Measurements from ENCODE around the gene MYL4. TPM values are rescaled to one million over a fixed set of nuclear protein-coding genes. Genes with fewer than 3 reads are reported as not detected.

Gene MYL4
- total and polyA plus RNA-seq, 10 of the 15 experiments (the other 5 are each of a cell fraction or from before 2014, with no cell fraction given), result 0.23 to 1.6 (median 0.58) TPM; not detected in 3

GRCh38 chr17:47193931-47194511, 15.1 kb upstream of the MYL4 start:
- no peaks in the 10 kb centered on the region for H4K20me1 ChIP-seq (ENCODE audit: control insufficient read depth, insufficient read depth)
- H3K36me3 ChIP-seq (ENCODE audit: control insufficient read depth in 2 of 2, insufficient read depth in 2 of 2, low read length in 1 of 2), result no peaks in the 10 kb centered on the region
- no peak overlapping the region for H3K9ac ChIP-seq (ENCODE audit: control insufficient read depth, insufficient read depth, low read length)
- ATAC-seq, result no peak
- no peaks in the 10 kb centered on the region; the same call in 2 of the 3 replicates for H3K9me3 ChIP-seq (replicated peaks; ENCODE audit: control insufficient read depth, insufficient read depth, low read length)
- peaks cover 4% of the 10 kb centered on the region for H3K4me1 ChIP-seq (ENCODE audit: control insufficient read depth, insufficient read depth, low read length)
- intact Hi-C loops (cut with micrococcal nuclease; ENCODE audit: unreplicated experiment) (no loop called here), in situ Hi-C loops (cut with MboI) (no loop called here)
- CTCF ChIA-PET, result interaction anchor here (0.7 to 0.8 kb wide), 2 partner anchors 49 to 67 kb away, joined by 3 read pairs; no protein-coding TSS in a partner anchor
- DNase-seq (ENCODE audit: low read depth, low spot score), result no peak
- H3K4me2 ChIP-seq (ENCODE audit: control insufficient read depth, insufficient read depth), result no peak overlapping the region
- no peak overlapping the region for H3K4me3 ChIP-seq
- WGBS (ENCODE audit: insufficient coverage, insufficient replicate concordance, low lambda C conversion rate, missing lambda C conversion rate), result 98% methylated on average over 4 of the region's 4 CpGs
- H3K27me3 ChIP-seq (replicated peaks in 1 of 2; ENCODE audit: control insufficient read depth in 2 of 2, insufficient read depth in 2 of 2, low read length in 1 of 2), result no peaks in the 10 kb centered on the region
- RAD21 ChIA-PET (ENCODE audit: unreplicated experiment), result no interaction called here
- FAIRE-seq, result no peak
- no peak overlapping the region for H2AFZ ChIP-seq (ENCODE audit: control insufficient read depth, low read depth, low read length)
- TF ChIP-seq KDM1A (IDR thresholded peaks at IDR 0.05; ENCODE audit: borderline replicate concordance), result no peak
- no peak for TF ChIP-seq MEF2B (IDR thresholded peaks at IDR 0.05; ENCODE audit: partially characterized antibody, poor library complexity, severe bottlenecking)
- POLR2A ChIA-PET, result interaction anchor here (0.6 to 1.7 kb wide), 5 partner anchors 9 to 242 kb away, joined by 3 to 6 read pairs (median 4); no protein-coding TSS in a partner anchor
- H3K79me2 ChIP-seq (ENCODE audit: control insufficient read depth, insufficient read depth, low read length), result peaks cover under 1% of the 10 kb centered on the region
- no peak overlapping the region for H3K27ac ChIP-seq (ENCODE audit: control insufficient read depth, insufficient read depth)
- SMC1A ChIA-PET (ENCODE audit: uncharacterized antibody, unreplicated experiment), result interaction anchor here (1.0 to 4.0 kb wide), 2 partner anchors 10 to 13 kb away, joined by 6 to 17 read pairs; no protein-coding TSS in a partner anchor
- no TSS peak for BruUV-seq (replicated peaks)

GRCh38 chr17:47197821-47198220, 11.3 kb upstream of the MYL4 start:
- ChIA-PET CTCF (interaction anchor here (0.9 to 1.2 kb wide), 2 partner anchors 9 to 22 kb away, joined by 4 read pairs; no protein-coding TSS in a partner anchor), SMC1A (ENCODE audit: uncharacterized antibody, unreplicated experiment) (interaction anchor here (1.1 to 1.9 kb wide), 2 partner anchors 9 to 77 kb away, joined by 3 to 7 read pairs; no protein-coding TSS in a partner anchor), POLR2A (interaction anchor here (0.6 to 4.5 kb wide), 4 partner anchors 8 to 34 kb away, joined by 3 to 31 read pairs (median 6); partner anchors contain the start of gene CDC27), RAD21 (ENCODE audit: unreplicated experiment) (interaction anchor here (0.9 kb wide), 1 partner anchor 8 kb away, joined by 4 read pairs; no protein-coding TSS in a partner anchor)
- no peak overlapping the region for H3K9ac ChIP-seq (ENCODE audit: control insufficient read depth, insufficient read depth, low read length)
- TF ChIP-seq FOXM1 (IDR thresholded peaks at IDR 0.05; ENCODE audit: low read depth, low read length), result no peak
- TF ChIP-seq SMARCA5 (IDR thresholded peaks at IDR 0.05), result no peak
- no peak for TF ChIP-seq USF2 (IDR thresholded peaks at IDR 0.05; ENCODE audit: borderline replicate concordance, low read depth, low read length)
- no peak for TF ChIP-seq NR2F1 (conservative IDR thresholded peaks at IDR 0.05)
- DNase-seq (ENCODE audit: low read depth, low spot score) (no peak), ATAC-seq (no peak), FAIRE-seq (no peak)
- intact Hi-C loops (cut with micrococcal nuclease; ENCODE audit: unreplicated experiment), result no loop called here
- H3K4me1 ChIP-seq (ENCODE audit: control insufficient read depth, insufficient read depth, low read length), result peaks cover 17% of the 10 kb centered on the region
- no peak overlapping the region for H3K4me2 ChIP-seq (ENCODE audit: control insufficient read depth, insufficient read depth)
- no peaks in the 10 kb centered on the region; the same call in 2 of the 3 replicates for H3K9me3 ChIP-seq (replicated peaks; ENCODE audit: control insufficient read depth, insufficient read depth, low read length)
- no peaks in the 10 kb centered on the region for H3K36me3 ChIP-seq (ENCODE audit: control insufficient read depth in 2 of 2, insufficient read depth in 2 of 2, low read length in 1 of 2)
- H2AFZ ChIP-seq (ENCODE audit: control insufficient read depth, low read depth, low read length), result no peak overlapping the region
- H3K4me3 ChIP-seq, result no peak overlapping the region
- H3K79me2 ChIP-seq (ENCODE audit: control insufficient read depth, insufficient read depth, low read length), result no peaks in the 10 kb centered on the region
- in situ Hi-C loops (cut with MboI), result no loop called here
- H3K27me3 ChIP-seq (replicated peaks in 1 of 2; ENCODE audit: control insufficient read depth in 2 of 2, insufficient read depth in 2 of 2, low read length in 1 of 2), result no peaks in the 10 kb centered on the region
- H4K20me1 ChIP-seq (ENCODE audit: control insufficient read depth, insufficient read depth), result no peaks in the 10 kb centered on the region
- no TSS peak for BruUV-seq (replicated peaks)
- H3K27ac ChIP-seq (ENCODE audit: control insufficient read depth, insufficient read depth), result no peak overlapping the region

Measured in GM12878 (cell line).